CD4-positive, alpha-beta T cell treated with Interleukin-17A for 4 hours (primary cell): Measurements from ENCODE around the gene KDM4D.
"Not testable (repeated sequence)": the region's sequence is repeated elsewhere in the genome, so short reads cannot be mapped to it uniquely, and the experiment has no call there.

ENCODE experiments used
- DNase-seq: peaks from one replicate; pipeline ENCODE4 v3.0.0-alpha.2; 2020; ENCODE audit warnings: mixed read lengths

KDM4D gene

DNA sequence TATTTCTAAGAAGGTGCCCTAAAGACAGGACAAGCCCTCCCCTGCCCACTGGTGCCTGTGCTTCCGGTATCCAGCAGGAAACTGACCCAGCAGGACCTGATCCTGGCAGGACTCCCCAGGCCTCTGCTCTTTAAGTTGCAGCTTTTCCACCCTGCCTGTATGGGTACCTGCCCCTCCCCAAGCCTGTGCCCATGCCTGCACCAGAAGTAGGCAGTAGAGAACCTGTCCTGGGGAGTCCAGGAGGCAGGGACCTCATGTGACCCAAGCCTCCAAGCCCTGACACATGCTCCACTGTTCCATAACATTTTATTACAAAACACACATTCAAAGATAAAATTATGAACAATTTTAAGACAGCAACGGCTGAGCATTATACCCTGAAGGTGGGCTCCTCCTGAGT is 14.3 kb upstream of the KDM4D start:
- no peak for DNase-seq

DNA sequence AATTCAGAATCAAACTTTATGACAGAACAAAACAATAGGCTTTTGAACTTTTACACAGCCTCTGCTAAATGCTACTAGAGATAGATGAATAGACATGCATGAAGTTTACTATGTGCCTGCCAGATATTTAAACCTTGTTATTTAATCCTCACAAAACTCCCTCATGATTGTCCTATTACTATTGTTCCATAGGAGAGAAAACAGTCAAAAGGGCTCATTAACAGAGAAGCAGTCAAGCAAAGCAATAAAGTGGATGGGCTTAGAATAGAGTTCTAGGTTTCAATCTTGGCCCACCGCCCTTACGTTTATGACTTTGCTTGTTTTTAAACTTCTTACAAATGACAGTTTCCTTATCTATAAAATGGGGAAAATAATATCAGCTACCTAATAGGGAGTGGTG is 13.0 kb upstream of the KDM4D start:
- no peak for DNase-seq

GRCh38 chr11:94961255-94961654 is 12.3 kb upstream of the KDM4D start:
- no peak for DNase-seq

DNA sequence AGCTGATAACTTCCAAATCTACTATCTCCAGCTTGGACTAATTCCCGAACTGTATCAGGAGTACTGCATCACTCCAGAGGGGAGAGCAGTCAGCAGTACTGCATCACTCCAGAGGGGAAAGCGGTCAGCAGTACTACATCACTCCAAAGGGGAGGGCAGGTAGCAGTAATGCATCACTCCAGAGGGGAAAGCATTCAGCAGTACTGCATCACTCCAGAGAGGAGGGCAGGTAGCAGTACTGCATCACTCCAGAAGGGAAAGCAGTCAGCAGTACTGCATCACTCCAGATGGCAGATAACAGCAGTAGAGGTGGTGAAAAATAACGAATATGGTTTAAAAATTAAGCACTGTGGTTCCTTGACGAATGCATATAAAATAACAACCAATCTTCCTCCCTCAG is 8.6 kb upstream of the KDM4D start:
- no peak for DNase-seq

DNA sequence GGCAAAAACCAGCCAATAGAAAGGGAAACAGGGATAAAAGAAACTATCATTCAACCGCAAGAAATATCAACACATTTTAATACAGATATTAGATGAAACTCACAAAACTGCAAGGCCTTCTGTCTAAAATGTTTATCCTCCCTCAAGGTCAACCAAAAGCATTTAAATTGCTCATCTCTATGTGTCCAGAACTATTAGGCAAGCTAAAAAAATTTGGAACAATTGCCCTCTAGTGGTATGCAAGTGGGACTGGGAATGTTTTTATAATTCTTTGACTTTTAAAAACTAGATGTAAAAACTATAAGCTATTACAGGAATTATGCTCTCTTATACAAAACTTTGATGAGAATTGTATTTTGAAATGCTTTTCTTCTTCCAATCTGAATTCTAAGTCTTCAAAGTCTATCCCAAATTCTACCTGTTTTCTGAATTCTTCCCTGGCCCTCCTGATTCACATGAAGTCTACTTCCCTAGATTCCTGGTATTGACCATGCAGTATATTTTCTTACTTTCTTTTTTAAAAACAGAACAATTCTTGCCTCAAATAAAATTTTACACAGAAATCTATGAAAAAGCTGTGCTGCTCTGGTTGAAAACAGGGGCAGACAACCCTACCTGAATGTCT is 5.1 kb upstream of the KDM4D start:
- no peak for DNase-seq

DNA sequence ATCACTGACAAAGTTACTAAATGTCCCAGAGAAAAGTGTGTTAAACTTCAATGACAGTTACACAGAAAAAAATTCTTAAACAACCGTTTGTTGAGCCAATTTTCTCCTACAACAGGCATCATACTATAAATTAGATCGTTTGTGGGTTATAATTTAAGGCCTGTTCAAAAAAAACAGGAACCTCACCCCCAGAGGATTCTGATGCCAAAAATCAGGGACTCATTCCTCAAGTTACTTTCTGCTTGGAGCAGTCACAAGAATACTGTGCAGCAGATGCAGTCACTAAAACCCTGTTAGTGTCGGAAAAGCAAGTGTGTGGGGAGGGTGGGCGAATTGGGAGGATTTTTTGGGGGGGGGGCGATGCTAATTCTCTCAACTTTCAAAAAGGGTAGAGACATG is 810 bp upstream of the KDM4D start:
- DNase-seq, result no peak

DNA sequence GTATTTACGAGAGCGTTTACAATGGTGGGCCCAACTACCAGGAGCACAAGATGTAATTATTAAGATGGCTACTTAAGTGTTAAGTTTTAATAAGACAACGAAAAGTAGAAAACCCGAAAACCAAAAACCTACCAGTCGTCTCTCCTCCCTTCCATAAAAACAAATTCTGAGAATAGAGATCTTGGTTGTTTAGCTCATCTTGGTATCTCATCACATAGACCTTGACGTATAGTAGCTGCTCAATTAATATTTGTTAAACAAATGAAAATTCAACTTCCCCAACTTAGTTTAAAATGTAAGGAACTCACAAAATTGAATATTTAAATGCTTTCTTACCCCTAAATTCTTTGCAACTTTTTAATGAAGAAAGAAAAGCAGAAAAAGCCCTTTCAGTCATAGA is 669 bp downstream of the KDM4D start:
- no peak for DNase-seq

- no peak for DNase-seq
These were observed 2.1 kb downstream of the KDM4D start for GRCh38 chr11:94975599-94975998.

DNA sequence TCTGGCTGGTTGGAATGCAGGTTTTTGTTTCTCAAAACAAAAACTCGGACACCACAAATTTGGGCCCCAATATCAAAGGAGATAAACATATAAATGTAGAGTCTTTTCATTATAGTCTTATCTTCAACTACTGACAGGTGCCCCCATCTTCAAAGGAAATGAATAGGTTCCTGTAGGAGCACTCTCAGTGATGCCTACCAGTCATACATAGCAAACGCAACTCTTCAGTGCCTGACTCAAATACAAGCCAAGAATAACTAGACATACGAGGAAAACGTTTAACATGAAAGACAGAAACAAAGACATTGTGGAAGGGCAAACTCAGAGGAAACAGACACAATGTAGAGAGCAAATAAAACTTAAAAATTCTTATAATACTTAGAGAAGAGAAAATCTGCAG is 13.9 kb downstream of the KDM4D start:
- no peak for DNase-seq

GRCh38 chr11:94988748-94989147 is 15.2 kb downstream of the KDM4D start:
- no peak for DNase-seq

DNA sequence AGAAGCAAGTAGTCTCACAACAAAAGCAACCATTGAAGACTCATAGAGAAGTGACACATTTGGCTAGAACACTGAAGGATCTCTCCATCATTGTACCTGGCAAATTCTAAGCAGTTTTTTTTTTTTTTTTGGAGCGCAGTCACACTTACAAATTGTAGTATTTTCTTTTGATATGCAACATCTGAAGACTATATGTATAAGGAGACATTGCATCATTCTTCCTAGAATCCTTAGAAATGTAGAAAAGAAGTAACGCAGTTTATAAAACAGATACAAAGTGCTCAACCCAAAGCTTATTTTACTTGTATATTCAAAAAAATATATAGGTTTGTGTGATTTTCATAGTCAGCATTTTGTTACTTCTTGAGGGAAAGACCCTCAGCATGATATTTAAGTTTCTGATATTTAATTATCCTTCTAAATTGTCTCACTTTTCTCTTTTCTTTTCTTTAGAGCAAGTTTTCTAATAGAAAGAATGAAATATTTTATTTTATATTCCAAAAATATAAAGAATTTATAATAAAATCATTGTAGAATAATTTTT is 20.0 kb downstream of the KDM4D start:
- no peak for DNase-seq

GRCh38 chr11:94997437-94997836 is 23.9 kb downstream of the KDM4D start:
- peak; percentile 5 for DNase-seq

DNA sequence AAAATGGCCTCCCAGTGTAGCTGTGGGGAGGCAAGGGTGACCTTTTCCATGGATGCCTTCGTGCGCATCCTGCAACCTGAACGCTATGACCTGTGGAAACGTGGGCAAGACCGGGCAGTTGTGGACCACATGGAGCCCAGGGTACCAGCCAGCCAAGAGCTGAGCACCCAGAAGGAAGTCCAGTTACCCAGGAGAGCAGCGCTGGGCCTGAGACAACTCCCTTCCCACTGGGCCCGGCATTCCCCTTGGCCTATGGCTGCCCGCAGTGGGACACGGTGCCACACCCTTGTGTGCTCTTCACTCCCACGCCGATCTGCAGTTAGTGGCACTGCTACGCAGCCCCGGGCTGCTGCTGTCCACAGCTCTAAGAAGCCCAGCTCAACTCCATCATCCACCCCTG is 24.8 kb downstream of the KDM4D start:
- DNase-seq, result no peak

- DNase-seq, result no peak
These were observed 30.2 kb downstream of the KDM4D start for GRCh38 chr11:95003716-95004115.

DNA sequence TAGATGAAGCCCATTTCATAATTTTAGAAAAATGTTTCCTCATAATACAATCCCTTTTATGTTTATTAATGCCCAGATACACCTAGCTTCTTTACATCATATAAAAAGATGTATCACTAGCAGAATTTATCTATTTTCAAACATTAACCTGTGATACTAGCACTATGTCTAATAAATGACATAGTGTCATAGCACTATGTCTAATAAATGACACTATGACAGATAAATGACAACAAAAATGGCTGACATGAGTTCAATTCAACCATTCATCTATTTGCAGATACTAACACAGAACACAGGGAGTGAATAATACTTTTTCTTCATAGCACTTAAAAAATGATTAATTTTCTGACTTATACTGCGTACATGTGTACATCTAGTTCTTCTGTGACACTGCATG is 32.1 kb downstream of the KDM4D start:
- no peak for DNase-seq

DNA sequence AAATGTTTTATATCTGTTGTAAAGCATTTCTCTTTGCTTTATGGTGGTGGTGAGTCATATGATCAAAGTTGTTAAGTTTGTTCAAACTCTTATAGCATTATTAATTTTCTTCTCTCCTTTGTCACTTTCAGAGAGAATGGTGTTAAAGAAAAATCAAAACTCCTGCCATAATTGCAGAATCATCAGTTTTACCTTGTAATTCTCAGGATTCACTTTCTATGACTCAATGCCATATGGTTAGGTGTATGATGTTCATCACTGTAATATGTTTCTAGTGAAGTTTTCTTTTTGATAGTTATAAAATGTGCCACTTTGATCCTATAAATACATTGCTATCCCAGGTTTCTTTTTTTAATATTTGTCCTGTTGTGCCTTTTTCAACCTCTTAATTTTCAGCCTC is 37.9 kb downstream of the KDM4D start:
- DNase-seq, result no peak

GRCh38 chr11:95014184-95014821 is 40.8 kb downstream of the KDM4D start:
- DNase-seq, result no peak

DNA sequence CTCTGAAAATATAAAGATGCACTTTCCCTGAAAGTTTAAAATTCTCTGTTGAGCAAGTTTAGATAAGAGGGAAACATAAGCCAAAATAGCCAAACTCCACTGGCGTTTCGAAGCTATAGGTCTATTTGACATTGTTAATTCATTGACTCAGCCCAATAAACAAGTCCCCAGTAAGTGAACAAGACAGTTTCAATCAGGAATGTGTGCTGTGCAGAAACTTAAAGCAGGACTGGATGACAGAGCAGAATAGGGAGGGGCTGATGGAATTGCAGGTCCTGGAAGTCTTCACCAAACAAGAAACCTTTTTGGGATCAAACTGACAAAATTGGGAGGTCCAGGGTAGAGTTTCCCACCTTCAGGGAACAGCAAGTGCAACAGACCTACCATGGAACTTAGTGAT is 42.6 kb downstream of the KDM4D start:
- no peak for DNase-seq

DNA sequence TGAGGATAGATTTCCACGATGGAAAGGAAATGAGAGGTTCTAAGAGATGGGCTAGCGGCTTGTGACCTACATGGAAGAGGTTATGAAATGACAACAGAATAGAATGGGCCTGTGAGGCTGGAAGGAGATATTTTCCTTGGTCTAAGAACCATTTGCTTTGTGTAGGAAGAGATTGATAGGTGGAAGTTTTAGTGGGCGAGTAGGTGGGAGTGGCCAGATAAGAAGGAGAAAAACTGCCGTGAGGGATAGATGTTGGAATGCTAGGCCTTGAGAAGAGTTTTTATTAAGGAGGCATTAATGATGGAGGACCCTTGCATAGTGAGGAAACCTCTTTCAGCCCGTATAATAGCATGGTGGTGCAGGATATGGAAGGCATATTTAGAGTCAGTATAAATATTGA is 48.0 kb downstream of the KDM4D start:
- not testable (repeated sequence) for DNase-seq

GRCh38 chr11:95024958-95025357 is 51.4 kb downstream of the KDM4D start, which contains the start of gene KDM4E:
Gene KDM4E, plus strand, starts transcription at chr11:95025258. Its CDS starts 300 bp downstream, at chr11:95025558.
- DNase-seq, result no peak

- not testable (repeated sequence) for DNase-seq
These were observed 52.1 kb downstream of the KDM4D start for GRCh38 chr11:95025594-95025993.

GRCh38 chr11:95028357-95028756 is 54.8 kb downstream of the KDM4D start:
- DNase-seq, result no peak

- DNase-seq, result no peak
These were observed 59.5 kb downstream of the KDM4D start for GRCh38 chr11:95033051-95033450.

GRCh38 chr11:95035316-95035715 is 61.8 kb downstream of the KDM4D start:
- DNase-seq, result no peak
